NB4 (cell line): Measurements from ENCODE around the gene ANXA9.

ENCODE experiments used
- CTCF ChIP-seq: IDR thresholded peaks from one replicate; pipeline ENCODE4 v1.5.1; 2012; ENCODE audit warnings: low read depth, low read length
- POLR2A ChIP-seq: IDR thresholded peaks from 2 replicates; pipeline ENCODE4 v1.6.1; 2011; ENCODE audit warnings: mild to moderate bottlenecking; ENCODE audit not compliant: insufficient read length; ENCODE audit errors: extremely low read depth

- TF ChIP-seq CTCF: no peak
- TF ChIP-seq POLR2A: no peak
Observed at GRCh38 chr1:150955280-150955679, 26.8 kb upstream of the ANXA9 start.
